ENCODE data around the gene SPATA16.
"Not testable (repeated sequence)": the region's sequence is repeated elsewhere in the genome, so short reads cannot be mapped to it uniquely, and the experiment has no call there.

SPATA16 gene

DNA sequence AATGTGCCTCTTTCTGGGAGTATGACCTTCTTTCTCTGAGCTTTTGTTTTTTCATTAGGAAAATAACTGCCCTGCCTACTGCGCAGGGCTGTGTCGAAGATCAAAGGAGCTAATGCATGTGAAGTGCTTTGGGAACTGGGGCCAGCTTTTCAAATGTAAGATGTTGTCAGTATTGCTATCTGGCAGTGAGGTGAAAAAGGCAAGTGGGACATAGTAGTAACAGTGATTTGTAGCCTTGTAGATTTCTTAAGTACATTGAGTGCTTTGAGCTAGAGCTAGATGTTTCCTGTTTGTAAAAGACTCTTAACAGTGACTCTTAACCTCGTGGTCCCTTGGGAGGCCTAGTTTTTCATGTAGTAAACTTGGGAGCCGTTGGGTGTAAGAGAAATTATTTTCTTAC lies 264.0 kb downstream of the SPATA16 start:
- no peak for DNase-seq (ENCODE audit: low read depth in 2 of 2)

DNA sequence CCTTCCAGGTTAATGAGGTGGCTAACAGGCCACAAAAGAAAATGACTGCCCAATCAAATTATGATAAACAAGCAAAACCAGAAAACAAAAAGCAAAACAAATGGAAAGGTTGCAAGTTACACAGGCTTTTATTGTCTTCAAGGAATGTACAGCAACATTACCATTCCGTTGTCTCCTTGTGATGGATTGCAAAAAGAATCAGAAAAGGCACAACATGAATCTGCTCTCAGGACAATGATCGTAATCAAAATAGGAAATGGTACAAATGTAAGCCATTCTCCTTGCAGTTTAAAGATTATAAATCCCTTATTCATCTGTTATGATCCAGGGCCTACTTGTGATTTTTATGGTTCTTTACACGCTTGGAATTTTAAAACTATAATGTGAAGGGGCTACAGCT lies 264.7 kb downstream of the SPATA16 start:
- no peak for DNase-seq (ENCODE audit: low read depth in 2 of 2)

DNA sequence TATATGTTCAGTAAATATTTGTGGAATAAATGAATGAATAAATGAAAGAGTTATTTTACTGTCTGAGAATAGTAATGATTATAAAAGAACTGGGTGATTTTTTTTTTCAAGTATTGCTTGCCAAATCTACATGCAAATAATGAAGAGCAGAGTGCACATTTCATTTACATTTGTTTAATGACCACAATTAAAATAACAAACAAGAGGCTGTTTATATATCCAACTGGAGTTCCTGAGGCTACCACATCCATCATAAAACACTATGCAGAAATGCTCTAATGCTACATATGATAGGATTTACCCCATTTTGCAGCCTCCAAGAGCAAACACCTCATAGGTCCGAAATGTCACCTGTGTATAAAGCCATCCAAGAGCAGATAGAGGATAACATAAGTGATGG lies 266.0 kb downstream of the SPATA16 start:
- no peak for DNase-seq (ENCODE audit: low read depth in 2 of 2)

DNA sequence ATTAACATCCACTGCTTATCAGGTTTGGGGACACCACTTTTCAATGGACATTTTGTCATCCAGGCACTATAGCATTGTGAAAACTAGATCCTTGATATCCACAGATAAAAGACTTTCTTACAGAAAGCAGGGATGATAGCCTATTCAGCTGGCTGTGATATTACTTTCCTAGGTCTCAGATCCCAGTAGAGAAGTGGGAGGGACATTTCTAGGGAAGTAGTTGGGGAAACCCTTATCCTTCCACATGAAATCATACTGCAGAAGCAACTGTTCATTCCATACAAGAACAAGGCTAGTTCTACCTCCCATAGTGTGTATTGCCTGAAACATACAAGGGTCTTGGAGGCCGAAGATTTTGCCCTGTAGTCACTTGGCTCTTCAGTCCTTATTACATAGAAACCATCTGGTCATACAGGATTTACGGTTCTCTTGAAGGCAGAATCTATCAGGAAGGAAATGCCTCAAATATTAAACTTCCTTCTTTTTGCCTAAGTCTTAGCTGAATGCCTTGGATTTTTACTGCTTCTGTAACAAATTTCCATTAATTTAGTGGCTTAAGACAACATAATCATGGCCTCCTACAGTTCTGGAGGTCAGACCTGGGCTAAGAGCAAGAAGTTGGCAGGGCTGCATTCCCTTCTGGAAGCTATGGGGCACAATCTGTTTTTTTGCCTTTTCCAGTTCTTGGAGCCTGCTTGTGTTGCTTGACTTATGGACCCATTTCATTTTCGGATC lies 271.1 kb downstream of the SPATA16 start:
- DNase-seq (ENCODE audit: low read depth in 2 of 2) = no peak

DNA sequence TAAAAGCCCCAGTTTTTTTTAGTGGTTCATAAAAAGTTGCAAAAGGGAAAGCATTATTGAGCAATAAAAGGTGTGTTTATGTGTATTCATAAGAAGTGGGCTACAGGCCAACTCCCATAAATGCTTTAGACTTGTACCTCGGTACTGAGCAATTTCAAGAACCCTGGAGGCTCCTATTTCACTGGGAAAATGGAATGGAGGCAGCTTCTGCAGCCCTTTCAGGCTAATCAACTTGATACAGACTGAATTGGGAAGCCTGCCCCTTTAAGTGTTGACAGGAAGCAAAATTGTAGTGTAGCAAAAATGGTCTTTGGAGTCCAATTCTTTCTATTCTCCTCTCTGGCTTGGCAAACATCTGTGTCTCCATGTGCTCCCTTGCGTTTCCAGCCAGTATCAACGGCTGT lies 271.7 kb downstream of the SPATA16 start:
- no peak for DNase-seq (ENCODE audit: low read depth in 2 of 2)

DNA sequence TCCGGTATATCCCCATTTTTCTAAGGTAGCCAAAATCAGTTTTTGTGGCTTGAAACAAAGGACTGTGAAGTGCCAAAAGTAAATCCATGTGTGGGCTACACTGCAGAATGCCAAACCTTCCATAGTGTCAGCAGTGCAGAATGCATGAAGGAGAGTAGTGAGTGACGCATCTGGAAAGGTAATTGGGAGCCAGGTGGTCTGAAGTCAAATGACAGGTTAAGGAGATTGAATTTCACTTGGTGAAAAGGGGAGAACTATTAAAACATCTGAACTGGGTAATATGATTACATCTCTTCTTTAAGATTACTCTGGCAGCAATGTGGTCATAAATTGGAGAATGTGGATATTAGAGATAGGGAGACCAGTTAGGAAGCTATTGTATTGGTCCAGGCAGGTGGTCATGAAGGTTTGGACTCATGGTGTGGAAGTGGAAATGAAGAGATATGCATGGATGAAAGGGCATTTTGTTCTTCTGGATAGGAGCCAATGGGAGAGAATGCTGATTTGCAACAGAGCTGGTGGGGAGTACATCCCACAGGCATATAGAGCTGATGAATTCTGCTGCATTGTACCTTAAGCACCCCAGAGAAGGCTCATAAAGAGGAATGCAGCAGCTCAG lies 272.3 kb downstream of the SPATA16 start:
- no peak for DNase-seq (ENCODE audit: low read depth in 2 of 2)

DNA sequence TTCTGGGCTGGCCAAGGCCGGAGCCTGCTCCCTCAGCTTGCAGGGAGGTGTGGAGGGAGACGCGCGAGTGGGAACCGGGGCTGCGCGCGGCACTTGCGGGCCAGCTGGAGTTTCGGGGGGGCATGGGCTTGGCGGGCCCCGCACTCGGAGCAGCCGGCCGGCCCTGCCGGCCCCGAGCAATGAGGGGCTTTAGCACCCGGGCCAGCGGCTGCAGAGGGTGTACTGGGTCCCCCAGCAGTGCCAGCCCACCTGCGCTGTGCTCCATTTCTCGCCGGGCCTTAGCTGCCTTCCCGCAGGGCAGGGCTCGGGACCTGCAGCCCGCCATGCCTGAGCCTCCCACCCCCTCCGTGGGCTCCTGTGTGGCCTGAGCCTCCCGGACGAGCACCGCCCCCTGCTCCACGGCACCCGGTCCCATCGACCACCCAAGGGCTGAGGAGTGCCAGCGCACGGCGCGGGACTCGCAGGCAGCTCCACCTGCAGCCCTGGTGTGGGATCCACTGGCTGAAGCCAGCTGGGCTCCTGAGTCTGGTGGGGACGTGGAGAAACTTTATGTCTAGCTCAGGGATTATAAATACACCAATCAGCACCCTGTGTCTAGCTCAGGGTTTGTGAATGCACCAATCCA lies 274.2 kb downstream of the SPATA16 start:
- DNase-seq (ENCODE audit: low read depth in 2 of 2) = not testable (repeated sequence)

DNA sequence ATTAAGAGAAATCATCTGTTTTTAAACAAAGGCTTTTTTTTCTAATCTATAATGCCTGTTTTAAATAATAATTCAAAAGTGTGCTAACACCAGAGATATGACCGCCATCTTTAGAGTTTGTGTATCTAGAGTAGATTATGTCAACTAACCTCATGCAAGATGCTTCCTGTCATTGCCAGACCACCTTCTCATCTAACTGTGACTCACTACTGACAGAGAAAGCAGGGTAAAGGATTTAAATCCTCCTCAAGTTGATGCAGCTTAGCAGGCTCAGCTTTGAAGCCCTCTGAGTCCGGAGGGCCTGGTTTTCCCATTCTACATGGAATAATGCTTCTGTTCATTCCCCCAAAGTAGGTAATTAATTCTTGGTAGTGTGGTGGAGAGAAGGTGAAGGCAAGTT lies 282.0 kb downstream of the SPATA16 start:
- no peak for DNase-seq (ENCODE audit: low read depth in 2 of 2)

DNA sequence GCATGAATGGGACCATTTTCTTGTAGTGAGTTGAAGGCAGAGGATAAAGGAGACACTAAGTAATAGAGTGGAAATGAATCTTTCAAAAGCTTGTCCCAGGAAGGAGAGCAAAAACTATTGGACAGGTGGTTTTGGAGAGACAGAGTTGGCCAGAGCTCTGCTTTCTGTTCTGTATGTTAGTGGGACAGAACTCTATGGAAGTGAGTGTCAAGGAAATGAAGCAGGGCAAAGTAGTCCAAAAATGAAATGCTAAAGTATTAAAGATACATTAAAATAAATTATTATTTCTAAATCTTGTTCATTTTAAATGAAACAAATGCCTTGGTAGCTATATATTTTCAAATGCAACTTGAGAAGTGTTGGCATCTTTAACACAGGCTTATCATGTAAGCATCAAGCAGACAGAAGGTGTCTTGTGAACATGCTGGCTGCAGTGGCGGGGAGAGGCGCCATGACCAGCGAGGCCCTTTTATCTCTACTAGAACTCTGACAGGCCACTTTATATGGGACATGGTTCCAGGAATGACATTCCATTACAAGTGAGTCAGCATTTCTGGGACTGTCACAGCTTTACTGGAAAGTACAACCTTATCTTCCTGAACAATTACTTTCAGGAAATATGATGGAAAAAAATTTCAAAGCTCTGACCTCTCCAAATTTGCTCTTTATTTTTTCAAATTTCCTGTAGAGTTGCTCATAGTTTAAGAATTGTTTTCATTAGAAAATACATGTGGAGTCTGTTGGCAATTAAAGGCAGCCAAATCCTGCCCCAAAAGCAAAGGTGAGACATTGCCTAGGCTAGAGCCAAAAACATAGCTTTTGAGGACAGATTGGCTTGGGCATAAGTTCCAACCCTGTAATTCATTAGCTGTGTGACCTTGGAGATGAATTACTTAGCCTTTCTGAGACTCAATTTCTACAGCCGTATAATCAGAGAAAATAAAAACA lies 284.0 kb downstream of the SPATA16 start:
- DNase-seq (ENCODE audit: low read depth in 2 of 2) = no peak

DNA sequence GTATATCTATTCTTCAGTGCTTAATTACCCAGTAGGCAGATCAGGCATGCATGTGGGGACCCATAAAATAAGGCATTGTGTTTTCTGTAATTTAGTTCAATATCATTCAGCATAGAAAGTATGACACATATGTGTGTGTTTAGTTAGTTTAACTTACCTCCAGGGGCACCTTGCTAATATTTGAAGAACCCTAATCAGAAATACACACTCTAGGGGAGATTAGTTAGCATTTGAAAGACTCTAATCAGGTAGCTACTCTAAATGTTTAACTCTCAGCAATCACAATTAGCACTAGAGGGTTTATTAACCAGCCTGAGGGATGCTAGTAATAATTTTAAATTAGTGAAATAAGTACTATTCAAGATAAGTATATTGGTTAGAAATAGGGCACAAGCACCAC lies 286.0 kb downstream of the SPATA16 start:
- DNase-seq (ENCODE audit: low read depth in 2 of 2) = no peak

DNA sequence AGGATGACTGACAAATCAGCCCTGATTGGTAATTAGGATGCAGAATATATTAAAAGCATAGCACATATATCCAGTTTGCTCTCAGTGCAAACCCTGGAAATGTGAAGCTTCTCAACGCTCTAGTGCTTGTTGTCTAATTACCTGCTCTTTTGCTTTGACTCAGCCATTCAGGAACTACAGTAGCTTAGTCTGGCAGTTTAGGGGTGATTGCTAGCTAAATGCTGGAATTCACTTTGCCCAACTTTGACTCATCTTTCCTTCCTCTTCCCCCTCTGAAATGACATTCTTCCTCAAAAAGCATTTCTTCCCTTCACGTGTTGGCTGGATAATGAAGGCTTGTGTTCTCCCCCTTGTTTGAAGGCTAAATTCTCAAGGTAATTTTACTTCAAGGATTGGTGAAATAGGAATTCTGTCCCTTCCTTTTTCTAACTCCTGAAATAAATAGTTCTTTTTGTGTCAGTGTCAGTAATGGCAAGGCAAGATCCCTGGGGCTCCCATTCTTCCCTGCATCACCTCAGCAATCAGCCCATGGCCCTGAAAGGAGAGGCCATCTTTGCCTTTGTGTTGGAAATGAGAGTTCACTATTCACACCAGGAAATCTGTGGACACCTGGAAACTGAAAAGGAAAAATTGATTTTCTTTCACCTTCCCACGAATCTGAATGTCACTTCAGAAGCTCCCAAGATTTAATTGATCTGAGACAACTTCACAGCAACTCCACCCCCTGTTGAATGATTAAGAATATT lies 286.9 kb downstream of the SPATA16 start:
- no peak for DNase-seq (ENCODE audit: low read depth in 2 of 2)

DNA sequence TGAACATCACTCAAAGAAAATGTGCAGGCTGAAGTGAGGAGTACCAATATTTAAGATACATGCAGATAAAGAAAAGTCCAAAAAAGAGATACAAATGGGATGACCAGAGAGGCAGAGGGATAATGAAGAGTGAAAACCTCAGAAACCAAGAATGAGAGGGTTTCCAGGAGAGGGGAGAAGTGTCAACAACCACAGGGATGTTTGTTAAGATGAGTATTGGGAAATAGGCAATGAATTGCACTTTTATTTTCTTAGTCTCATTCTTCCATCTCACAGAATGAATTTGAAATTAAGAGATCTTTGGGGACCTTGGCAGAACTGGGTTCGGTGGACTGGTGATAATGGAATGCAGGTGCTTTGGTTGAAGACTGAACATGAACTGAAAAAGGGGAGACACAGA lies 288.0 kb downstream of the SPATA16 start:
- DNase-seq (ENCODE audit: low read depth in 2 of 2) = no peak

DNA sequence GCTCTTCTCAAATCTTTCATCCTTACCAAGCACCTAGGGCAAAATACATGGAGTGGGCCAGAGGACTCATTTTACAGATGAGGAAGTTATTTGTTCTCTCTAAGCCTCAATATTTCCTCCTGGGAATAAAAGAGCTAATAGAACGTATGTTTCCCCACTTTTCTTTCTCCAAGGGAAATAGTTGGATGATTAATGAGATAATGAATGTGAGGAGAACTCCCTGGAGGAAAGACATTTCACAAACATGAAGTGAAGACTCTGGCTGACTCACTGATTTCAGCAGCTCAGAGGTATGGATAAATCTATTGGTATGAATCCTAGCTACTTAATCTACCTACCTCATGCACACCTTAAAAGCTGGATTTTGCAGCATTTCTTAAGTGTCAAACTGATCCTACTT lies 292.1 kb downstream of the SPATA16 start:
- no peak for DNase-seq (ENCODE audit: low read depth in 2 of 2)

DNA sequence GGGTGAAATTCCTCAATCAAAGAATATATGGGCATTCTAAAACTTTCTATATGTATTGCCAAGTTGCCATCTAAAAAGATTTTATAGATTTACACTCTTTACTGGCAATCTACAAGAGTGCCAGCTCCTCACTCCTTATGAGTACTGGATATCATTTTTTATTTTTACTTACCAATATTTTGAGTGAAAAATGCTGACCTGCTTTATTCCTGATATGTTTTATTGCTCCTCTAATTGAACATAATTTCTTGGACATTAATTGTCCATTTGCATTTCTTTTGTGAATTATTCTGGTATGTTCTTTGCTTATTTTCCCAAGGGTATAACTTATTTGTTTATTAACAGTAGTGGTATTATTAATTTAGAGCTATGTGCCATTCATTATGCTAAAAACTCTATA lies 293.7 kb downstream of the SPATA16 start:
- DNase-seq (ENCODE audit: low read depth in 2 of 2) = no peak

DNA sequence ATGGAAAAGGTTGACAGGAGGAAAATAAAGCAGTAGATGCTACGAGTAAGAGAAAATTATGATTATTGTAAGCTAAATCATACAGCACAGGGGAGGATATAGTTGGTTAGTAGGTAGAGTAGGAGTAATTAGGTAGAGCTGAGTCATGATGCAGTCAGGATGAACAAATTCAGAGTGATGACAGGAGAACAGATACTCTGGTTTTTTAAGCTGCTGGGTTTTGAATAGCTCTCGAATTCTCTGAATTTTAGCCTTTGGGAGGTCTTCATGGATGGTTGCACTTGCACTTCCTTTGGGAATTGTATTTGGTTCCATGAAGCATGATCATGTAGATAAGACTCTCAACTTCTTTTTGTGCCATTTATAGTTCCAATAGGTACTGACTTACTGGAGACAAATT lies 294.3 kb downstream of the SPATA16 start:
- no peak for DNase-seq (ENCODE audit: low read depth in 2 of 2)

DNA sequence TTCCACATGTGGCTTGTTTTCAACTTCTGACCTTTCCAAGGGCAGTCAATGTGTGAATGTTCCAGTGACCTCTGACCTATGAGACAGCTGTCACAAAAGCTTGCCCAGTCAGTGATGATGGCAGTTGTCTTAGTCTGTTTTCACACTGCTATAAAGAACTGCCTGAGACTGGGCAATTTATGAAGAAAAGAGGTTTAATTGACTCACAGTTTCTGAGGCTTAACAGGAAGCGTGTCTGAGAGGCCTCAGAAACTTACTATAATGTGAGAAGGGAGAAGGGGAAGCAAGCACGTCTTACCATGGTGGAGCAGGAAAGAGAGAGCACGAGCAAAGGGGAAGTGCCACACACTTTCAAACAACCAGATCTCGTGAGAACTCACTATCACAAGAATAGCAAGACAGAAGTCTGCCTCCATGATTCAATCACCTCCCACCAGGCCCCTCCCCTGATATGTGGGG lies 294.9 kb downstream of the SPATA16 start:
- no peak for DNase-seq (ENCODE audit: low read depth in 2 of 2)

DNA sequence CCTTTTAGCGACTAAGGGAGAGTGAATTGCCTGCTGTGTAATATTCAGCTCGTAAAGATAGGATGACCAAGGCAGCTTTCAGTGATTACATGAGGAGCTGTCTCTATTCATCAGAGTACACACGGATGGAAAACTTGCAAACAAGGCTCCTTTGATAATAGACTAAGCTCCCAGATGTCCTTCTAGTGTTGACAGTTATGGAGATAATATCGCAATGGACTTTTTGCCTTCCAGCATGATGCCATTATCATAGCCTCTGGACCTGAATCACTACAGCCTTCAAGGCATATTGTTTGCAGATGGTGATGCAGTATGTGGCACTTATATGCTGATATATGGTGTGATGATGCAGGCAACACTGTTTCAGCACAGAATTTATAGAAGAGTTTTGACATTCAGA lies 296.6 kb downstream of the SPATA16 start:
- DNase-seq (ENCODE audit: low read depth in 2 of 2) = no peak

DNA sequence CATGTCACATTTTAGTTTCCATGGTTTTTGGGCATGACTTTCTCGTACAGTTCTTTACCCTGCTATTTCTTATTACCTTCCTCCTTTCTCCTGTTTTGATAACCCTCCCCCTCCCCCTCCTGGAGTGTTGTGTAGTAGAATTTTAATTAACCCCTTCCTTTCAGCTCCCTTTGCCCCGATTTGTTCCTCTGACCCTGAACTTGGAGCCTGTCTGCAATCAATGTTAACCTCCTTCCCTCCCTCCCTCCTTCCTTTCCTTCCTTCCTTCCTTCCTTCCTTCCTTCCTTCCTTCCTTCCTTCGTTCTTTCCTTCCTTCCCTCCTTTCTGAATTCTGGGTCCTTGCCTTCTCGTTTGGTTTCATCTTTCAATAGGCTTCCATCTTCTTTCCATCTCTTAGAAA lies 300.1 kb downstream of the SPATA16 start:
- no peak for DNase-seq (ENCODE audit: low read depth in 2 of 2)

DNA sequence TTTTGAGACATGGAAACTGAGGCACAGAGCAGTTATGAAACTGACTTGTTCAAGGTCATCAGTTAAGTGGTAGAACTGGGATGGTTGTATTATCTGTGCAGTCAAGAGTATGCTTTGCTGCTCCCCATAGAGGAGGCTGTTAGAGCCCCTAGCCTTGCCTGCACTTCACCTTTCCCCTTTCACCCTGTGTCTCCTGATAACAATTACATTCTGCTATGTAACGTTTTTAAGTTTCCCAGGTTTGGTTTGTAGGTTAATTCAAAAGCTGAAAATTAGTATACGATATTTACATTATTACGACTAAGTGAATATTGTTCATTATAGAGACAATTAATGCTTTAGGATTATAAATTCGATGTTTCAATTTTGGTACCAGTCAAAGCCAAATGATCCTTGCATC lies 300.6 kb downstream of the SPATA16 start:
- no peak for DNase-seq (ENCODE audit: low read depth in 2 of 2)

DNA sequence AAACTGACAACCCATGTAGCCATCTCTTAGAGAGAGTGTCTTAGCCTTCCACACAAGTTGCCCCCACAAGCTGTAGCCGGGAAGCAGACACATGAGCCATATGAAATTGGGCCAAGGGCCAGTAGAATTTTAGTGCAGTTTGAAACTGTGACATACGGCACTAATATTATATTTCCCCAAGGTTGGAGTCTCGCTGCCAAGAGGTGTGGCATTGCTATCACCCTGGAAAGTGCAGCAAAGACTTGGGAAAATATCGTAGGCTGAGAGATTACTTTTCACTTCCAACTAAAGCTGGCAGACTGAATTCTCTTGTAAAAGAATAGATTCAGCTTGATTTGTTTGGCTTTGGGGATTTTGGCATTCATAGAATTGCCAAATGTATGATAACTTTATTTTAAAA lies 301.4 kb downstream of the SPATA16 start:
- DNase-seq (ENCODE audit: low read depth in 2 of 2) = no peak

All from stimulated activated CD8-positive, alpha-beta memory T cell treated with anti-CD3 and anti-CD28 coated beads, Interleukin-2, amount 100 ng/mL, for 1 hour (primary cell).